Stimulated activated CD4-positive, alpha-beta T cell treated with anti-CD3 and anti-CD28 coated beads, Interleukin-2, amount 100 ng/mL, for 48 hours (primary cell): ENCODE measurements around the gene AGBL5.

Experiments
- DNase-seq, 2 donors: peaks; one replicate each; pipeline ENCODE4 v3.0.0-alpha.2; 2020

AGBL5 gene

DNA sequence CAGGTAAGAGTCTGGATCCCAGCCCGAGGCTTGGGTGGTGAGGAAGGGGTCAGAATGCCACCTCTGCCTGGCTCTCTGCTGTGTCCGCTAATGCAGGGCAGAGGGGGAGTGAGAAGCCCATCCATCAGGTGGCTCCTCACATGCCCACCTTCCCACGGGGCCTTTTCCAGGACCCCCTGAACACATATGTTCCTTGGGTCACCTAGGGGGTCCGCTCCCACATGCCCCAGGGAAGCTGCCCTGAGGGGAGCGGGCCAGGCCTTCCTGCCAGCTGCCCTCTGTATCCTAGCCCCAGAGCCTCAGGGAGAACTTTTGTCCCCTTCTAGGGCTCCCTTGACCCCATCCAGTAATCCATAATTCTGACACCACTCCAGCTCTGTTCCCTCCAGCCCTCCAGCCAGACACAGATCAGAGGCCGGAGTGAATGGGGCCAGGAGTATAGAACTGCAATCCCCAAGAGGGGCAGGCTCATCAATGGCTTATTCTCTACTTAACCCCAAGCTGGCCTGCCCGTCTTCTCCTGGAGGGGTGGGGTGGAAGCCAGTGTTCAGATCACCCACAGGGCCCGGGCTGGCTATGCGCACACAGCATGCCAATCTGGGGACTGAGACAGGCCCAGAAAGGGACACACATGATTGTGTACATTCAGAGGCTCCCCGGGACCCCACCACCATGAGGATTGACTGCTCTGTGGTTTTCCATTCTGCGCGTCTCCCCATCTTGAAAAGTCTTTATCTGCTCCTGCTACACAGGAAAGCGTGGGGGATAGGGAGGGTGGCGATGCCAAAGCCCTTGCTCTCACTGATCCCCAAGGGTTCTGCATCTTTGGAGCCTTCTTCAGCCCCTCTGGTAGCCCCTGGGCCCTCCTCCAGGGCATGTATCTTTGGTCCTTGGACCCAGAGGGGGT lies 28.0 kb downstream of the AGBL5 start:
- no peak for DNase-seq

DNA sequence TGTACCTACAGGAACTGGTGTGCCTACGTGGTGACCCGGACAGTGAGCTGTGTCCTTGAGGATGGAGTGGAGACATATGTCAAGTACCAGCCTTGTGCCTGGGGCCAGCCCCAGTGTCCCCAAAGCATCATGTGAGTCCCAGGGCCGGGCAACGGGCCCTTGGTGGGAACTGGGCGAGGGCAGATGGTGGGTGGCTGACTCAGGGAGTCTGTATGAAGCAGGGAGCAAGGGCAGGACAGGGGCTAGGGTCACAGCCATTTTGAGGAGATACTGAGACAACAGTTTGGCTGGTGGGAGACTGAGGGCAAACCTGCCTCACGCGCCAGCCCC lies 28.6 kb downstream of the AGBL5 start:
- DNase-seq: no peak

DNA sequence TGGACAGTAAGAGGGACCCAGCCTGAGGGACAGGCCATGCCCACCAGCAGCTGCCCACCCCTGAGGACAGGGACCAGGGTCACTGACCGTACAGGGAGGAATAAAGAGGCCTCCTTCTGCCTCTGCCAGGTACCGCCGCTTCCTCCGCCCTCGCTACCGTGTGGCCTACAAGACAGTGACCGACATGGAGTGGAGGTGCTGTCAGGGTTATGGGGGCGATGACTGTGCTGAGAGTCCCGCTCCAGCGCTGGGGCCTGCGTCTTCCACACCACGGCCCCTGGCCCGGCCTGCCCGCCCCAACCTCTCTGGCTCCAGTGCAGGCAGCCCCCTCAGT lies 29.1 kb downstream of the AGBL5 start:
- no peak for DNase-seq

DNA sequence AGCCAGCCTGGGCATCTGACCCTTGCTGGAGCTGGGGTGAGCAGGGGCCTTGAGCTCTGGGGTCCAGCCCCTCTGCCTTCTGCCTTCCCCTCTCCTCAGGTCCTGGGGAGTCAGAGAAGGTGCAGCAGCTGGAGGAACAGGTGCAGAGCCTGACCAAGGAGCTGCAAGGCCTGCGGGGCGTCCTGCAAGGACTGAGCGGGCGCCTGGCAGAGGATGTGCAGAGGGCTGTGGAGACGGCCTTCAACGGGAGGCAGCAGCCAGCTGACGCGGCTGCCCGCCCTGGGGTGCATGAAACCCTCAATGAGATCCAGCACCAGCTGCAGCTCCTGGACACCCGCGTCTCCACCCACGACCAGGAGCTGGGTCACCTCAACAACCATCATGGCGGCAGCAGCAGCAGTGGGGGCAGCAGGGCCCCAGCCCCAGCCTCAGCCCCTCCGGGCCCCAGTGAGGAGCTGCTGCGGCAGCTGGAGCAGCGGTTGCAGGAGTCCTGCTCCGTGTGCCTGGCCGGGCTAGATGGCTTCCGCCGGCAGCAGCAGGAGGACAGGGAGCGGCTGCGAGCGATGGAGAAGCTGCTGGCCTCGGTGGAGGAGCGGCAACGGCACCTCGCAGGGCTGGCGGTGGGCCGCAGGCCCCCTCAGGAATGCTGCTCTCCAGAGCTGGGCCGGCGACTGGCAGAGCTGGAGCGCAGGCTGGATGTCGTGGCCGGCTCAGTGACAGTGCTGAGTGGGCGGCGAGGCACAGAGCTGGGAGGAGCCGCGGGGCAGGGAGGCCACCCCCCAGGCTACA lies 30.7 kb downstream of the AGBL5 start:
- no peak for DNase-seq

DNA sequence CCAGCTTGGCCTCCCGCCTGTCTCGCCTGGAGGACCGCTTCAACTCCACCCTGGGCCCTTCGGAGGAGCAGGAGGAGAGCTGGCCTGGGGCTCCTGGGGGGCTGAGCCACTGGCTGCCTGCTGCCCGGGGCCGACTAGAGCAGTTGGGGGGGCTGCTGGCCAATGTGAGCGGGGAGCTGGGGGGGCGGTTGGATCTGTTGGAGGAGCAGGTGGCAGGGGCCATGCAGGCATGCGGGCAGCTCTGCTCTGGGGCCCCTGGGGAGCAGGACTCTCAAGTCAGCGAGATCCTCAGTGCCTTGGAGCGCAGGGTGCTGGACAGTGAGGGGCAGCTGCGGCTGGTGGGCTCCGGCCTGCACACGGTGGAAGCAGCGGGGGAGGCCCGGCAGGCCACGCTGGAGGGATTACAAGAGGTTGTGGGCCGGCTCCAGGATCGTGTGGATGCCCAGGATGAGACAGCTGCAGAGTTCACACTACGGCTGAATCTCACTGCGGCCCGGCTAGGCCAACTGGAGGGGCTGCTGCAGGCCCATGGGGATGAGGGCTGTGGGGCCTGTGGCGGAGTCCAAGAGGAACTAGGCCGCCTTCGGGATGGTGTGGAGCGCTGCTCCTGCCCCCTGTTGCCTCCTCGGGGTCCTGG lies 31.4 kb downstream of the AGBL5 start:
- DNase-seq: no peak

DNA sequence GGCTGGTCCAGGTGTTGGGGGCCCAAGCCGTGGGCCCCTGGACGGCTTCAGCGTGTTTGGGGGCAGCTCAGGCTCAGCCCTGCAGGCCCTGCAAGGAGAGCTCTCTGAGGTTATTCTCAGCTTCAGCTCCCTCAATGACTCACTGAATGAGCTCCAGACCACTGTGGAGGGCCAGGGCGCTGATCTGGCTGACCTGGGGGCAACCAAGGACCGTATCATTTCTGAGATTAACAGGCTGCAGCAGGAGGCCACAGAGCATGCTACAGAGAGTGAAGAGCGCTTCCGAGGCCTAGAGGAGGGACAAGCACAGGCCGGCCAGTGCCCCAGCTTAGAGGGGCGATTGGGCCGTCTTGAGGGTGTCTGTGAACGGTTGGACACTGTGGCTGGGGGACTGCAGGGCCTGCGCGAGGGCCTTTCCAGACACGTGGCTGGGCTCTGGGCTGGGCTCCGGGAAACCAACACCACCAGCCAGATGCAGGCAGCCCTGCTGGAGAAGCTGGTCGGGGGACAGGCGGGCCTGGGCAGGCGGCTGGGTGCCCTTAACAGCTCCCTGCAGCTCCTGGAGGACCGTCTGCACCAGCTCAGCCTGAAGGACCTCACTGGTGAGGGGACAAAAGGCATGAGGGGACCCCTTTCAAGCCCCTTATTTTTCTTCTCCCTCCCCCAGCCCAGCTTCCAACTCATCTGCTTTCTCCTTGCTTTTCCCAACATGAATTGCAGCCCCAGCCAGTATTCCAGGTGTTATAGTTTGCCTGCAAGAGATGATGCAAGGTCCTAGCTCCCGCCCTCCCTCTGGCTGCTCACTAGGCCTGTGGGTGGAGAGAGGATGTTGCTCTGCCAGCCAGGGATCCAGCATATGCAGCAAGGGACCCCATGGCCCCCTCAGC lies 32.2 kb downstream of the AGBL5 start:
- no peak for DNase-seq

DNA sequence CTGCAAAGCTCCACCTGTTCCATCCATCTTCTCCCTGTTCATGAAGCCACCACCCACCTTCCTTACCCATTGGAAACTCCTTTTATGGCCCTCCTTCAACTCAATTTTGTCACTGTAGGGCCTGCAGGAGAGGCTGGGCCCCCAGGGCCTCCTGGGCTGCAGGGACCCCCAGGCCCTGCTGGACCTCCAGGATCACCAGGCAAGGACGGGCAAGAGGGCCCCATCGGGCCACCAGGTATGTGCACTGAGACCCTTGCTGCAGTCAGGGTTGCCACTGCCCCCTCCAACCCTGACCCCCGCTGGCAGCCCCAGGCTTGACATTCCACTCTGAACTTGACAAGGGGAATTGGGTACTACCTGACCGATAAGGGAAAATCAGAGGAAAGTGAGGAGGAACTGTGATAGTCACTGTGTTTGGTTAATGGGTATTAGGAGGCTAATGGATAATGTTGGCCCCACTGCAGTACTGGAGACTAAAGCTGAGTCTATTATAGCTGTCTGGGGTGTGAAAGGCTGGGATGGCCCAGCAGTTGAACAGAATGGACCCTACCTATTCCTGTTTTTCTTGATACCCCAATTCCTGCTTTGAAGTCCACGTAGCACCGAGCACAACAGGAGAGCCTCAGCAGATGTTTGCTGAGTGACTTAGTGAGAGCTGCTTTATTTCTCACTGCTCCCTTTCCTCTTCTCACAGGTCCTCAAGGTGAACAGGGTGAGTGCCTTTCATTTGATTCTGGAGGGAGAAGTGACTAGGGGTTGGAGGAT lies 33.0 kb downstream of the AGBL5 start:
- no peak for DNase-seq

DNA sequence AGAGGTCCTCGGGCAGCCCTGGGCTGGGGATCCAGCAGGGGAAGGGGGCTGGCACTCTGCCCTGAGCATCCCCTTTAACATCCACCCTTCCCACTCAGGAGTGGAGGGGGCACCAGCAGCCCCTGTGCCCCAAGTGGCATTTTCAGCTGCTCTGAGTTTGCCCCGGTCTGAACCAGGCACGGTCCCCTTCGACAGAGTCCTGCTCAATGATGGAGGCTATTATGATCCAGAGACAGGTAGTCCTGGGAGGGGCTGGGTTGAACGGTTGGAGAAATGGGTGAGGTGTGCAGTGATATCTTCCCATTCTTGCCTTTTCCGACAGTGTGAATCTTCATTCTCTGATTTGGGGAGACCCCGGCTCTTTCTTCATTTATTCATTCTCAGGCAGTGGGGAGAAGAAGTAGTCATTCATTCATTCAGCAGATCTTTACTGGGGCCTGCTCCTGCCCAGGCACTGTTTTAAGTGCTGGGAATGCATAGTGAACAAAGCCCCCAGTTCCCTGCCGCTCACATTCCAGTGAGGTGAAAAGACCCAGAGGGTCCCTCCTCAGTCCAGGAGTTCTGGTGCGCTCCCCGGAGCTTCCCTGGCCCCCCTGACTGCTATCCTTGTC lies 33.7 kb downstream of the AGBL5 start:
- no peak for DNase-seq

DNA sequence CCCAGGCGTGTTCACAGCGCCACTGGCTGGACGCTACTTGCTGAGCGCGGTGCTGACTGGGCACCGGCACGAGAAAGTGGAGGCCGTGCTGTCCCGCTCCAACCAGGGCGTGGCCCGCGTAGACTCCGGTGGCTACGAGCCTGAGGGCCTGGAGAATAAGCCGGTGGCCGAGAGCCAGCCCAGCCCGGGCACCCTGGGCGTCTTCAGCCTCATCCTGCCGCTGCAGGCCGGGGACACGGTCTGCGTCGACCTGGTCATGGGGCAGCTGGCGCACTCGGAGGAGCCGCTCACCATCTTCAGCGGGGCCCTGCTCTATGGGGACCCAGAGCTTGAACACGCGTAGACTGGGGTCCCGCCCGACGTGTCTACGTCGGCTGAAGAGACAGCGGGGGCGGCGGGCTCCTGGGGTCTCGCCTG lies 34.2 kb downstream of the AGBL5 start:
- peak; percentile 28 to 31 for DNase-seq

DNA sequence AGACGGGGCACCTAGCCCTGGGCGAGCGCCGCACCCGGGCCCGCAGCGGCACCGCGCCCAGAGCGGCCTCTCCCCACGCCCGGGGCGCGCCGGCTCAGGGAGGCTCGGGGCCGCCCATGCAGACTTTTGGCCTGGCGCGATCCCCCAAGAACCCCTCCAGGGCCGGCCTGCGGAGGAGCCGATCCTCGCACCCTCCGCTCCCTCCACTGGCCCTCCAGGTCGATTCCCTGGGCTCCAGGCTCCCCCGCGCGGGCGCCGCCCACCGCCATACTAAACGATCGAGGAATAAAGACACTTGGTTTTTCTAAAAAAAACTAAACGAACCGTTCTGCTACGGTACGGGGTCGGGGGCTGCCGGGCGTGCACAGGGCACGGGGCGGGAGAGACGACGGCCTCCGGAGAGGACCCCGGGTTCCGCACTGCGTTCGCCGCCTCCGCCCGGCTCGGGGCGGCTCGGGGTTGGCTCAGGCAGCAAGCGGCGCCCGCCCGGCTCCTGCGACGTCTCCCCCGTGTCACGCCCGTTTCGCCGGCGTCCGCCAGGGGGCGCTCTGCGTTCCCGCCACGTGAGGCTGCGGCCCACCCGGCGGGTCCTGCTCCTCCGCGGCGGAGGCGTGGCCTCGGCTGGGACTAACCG lies 34.7 kb downstream of the AGBL5 start:
- DNase-seq: peak; percentile 99 to 100

DNA sequence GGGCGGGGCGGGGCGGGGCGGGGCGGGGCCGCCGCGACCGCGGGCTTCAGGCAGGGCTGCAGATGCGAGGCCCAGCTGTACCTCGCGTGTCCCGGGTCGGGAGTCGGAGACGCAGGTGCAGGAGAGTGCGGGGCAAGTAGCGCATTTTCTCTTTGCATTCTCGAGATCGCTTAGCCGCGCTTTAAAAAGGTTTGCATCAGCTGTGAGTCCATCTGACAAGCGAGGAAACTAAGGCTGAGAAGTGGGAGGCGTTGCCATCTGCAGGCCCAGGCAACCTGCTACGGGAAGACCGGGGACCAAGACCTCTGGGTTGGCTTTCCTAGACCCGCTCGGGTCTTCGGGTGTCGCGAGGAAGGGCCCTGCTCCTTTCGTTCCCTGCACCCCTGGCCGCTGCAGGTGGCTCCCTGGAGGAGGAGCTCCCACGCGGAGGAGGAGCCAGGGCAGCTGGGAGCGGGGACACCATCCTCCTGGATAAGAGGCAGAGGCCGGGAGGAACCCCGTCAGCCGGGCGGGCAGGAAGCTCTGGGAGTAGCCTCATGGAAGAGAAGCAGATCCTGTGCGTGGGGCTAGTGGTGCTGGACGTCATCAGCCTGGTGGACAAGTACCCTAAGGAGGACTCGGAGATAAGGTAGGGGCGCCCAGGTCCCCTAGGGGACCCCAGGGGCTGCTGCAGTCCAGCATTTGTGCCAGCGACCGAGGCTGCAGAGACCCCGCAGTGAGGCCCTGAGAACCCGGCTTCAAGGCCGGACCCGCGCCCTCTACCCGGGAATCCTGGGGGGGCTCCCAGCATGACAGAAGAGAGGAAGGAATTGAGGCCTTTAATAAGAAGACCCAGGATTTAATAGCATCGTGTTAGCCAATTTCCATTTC lies 35.5 kb downstream of the AGBL5 start, which contains the start of gene KHK:
Gene KHK (plus strand): TSS at position 49 of the 870 bp plus-strand sequence. CDS start 488 bp downstream, at position 537.
- DNase-seq: no peak

DNA sequence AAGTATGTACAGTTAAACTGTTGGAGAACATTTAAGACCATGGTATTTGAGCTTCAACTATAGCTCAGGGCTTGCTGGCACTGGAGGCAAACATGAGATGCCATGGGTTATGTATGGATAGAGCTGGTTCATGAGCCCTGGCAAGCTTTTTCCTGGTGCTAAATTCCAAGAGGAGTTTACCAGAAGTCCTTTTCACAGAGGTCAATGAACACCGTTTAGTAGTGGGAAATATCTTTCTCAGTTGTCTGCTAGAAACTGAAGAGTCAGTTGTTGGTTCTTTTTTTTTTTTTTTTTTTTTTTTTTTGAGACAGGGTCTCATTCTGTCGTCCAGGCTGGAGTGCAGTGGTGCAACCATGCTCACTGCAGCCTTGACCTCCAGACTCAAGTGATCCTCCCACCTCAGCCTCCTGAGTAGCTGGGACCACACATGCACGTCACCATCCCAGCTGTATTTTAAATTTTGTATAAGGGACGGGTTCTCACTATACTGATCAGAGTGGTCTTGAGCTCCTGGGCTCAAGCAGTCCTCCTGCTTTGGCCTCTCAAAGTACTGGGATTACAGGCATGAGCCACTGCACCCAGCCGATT lies 36.4 kb downstream of the AGBL5 start:
- DNase-seq: no peak

DNA sequence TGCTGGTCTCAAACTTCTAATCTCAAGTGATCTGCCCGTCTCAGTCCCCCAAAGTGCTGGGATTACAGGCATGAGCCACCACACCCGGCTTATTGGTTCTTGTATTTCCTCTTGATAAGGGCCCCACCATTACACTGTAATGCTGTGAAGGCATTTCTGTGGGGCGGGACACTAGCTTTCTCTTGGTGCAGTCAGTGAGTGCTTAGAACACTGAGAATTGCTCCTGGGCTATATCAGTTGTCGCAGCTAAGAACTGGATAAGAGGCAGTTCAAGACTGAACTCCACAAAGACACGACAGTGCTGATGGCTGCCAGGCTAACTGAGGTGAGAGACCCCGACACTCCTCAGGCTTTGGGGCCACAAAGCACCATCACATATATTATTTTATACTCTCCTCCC lies 37.2 kb downstream of the AGBL5 start:
- no peak for DNase-seq

DNA sequence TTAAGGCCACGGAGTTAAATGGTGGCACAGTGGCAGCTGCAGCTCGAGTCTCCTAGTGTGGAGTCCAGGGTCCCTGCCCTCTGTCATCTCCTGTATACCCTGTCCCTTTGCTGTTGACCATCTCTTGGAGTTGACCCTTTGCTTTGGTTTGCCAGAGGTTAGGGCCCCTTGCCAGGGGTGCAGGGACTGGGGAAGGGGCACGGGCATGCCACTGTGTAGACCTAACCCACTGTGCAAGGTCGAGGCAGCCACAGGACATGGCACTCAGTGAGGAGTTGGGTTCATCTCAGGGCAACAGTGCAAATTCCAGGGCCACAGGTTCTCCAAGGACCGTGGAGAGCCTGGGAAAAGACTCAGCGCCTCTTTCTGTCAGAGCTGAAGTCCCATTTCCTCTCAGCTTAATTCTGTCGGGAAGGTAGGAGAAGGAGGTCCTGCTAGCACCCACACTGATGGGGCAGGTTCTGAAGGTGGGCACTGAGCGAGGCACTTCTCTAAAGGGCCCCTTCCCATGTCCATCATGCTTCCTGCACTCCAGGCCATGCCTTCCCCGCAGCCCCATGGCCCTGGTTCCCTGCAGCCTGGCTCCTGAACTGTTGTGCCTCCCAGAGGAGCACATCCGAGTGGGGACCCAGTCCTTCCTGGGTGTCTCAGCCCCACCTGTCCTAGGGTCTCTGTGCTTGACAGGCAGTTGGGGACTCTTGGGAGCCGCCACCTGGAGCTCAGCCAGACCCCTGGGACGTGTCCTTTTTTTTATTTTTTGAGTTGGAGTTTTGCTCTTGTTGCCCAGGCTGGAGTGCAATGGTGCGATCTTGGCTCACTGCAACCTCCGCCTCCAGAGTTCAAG lies 37.9 kb downstream of the AGBL5 start:
- DNase-seq: no peak

DNA sequence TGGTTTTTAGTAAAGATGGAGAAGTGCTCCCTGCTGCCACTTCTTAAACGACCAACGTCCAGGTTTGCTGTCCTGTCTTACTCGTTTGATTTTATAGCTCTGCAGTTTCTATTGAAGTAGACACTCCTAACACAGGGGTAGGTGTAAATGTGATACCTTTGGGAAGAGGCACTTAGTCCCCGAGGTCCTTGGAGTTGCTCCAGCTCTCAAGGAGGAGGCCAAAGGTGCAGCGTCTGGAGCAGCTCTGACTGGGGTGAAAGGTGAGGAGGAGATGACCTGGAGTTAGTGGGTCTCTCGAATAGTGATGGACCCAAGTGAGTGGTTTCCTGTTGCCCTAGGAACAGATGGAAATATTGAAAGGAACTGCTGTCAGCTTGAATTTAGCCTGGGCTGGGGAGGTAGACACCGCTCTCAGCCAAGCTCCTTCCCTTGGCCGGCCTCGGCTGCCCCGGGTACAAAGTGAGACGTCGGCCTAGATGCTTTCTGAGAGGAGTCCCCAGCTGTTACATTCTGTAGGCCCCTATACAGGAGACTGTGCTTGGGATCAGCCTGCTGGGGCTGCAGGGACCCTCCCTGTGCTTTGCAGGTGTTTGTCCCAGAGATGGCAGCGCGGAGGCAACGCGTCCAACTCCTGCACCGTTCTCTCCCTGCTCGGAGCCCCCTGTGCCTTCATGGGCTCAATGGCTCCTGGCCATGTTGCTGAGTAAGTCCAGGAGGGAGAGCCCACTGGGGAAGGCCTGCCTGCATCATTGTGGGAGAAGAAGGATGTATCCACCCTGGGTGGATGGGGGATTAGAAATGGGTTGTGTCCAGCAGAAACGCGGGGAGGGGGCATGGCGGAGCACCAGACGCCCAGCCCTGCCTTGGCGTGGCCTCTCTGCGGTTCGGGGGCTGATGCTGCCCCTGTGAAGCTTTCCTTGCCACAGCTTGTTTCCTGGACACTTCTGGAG lies 40.6 kb downstream of the AGBL5 start:
- no peak for DNase-seq

DNA sequence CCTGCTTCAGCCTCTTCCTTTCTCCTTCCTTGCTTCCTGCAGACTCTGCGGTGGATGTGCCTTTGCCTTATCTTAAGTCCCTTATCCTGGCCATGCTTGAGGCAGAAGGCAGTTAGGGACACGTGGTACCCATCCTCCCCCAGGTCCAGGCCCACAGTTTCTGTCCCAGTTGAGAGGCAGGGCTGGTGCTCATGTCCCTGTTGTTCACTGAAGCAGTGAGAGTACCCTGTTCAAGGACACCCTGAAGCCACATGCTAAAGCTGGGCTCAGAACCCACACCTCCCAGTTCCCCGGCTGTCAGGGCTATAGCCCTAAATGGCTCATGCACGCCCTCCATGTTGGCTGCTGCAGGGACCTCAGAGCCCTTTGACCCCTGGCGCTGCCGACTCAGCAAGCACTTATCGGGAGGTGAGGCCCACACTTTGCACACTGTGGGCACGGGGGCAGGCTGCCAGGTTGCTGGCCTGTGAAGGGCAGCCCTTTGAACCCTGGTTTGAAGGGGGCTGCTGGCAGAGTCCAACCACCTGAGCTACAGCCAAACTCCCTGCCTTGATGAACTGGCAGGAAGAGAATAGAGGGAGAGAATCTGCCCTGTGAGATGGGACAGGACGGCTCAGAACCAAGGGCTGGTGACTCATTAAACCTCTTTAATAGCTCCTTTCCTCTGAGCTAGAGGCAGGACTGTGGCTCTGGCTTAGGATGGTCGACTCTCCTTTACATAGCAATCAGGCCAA lies 41.4 kb downstream of the AGBL5 start:
- DNase-seq: no peak
